ENCODE results near the gene C10orf105. TPM values are rescaled to one million over a fixed set of nuclear protein-coding genes. Genes with fewer than 3 reads are reported as not detected.

Gene C10orf105
- total RNA-seq: 0.26 and 0.33 TPM in 2 replicates

DNA sequence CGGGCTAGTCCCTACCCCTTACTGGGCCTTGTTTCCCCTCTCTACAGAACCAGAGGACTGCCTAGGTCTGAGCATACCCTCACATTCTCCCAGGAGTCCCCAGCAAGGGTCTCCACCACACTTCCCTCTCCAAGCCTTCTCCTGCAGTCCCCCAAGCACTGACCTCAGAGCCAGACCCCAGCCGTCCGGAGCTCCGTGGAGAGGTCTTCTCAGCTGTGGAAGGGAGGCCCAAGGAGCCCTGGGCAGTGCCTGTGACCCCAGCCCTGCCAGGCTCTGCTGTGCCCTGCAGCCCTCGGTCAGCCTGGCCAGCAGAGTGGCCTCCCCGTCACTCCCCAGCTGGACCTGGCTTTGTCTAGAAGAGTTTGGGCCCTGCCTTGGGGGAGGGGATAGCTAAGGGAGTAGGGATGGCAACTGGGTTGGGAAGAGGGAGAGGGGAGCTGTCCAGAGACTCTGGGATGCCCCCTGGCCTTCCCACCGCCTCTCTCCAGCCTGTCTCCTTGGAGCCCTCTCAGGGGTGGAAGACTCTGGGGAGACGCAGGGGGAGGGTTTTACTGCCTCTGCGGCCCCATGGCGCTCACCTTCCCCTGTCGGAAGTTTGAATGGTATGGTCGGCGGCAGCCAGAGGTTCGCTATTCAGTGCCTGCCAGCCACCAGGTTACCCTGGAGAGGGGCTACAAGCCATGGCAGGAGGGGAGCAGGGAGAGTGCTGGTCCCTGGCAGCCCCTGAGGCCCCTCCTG is at the start of gene C10orf105:
Gene C10orf105 (minus strand): TSS at position 315 of the 738 bp plus-strand sequence. CDS start 3,441 bp downstream, outside the sequence.
- H3K4me1 Mint-ChIP-seq: peaks cover 29% of the 10 kb centered on the region
- no peak within 1 kb of the TSS for H3K4me3 Mint-ChIP-seq
- no peak within 1 kb of the TSS for H3K27ac Mint-ChIP-seq
- no peak for DNase-seq
- no peaks in the 10 kb centered on the region for H3K27me3 Mint-ChIP-seq
- no peaks in the 10 kb centered on the region for H3K9me3 Mint-ChIP-seq
- H3K36me3 Mint-ChIP-seq (ENCODE audit: low read depth): no peaks in the 10 kb centered on the region
- intact Hi-C loops (cut with micrococcal nuclease): loop anchor here (10.0 kb wide), 1 partner anchor 1145 kb away; no protein-coding TSS in a partner anchor

DNA sequence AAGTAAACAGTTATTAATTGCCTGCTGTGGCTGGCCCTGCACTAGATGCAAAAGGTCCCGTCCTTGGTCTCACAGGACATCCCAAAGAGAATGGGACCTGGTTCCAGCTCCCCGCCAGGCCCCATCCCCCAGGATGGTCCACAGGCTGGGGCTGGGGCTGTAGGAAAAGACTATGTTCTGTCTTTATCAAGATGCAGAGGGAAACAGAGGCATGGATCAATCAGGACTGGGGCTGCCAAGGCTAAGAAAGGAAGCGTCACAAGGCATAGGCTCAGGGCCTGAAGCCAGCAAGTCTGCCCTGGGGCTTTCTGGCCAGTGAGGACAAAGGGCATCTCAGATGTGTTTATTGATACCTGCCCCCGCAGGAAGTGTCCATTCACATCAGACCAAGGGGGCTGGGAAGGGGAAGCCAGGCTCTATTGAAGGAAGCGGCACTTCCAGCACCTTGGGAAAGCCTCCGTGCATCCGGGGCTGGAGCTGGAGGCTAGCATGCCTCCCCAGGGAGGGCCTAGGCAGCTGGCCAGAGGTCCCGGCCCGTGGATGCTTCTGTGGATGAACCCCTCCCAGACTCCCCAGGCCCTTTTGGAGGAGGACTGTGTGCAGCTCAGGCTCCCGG is 48.0 kb upstream of the C10orf105 start:
- H3K4me3 Mint-ChIP-seq: peak overlapping the region; percentile 78
- H3K36me3 Mint-ChIP-seq (ENCODE audit: low read depth): peaks cover 65% of the 10 kb centered on the region
- peaks cover 75% of the 10 kb centered on the region for H3K4me1 Mint-ChIP-seq
- no peak for DNase-seq
- peak overlapping the region; percentile 91 for H3K27ac Mint-ChIP-seq
- H3K9me3 Mint-ChIP-seq: no peaks in the 10 kb centered on the region
- intact Hi-C loops (cut with micrococcal nuclease): no loop called here
- no peaks in the 10 kb centered on the region for H3K27me3 Mint-ChIP-seq

GRCh38 chr10:71766717-71767419 is 47.3 kb upstream of the C10orf105 start:
- Mint-ChIP-seq H3K27me3 (no peaks in the 10 kb centered on the region), H3K27ac (peak overlapping the region; percentile 91), H3K4me1 (peaks cover 73% of the 10 kb centered on the region), H3K36me3 (ENCODE audit: low read depth) (peaks cover 66% of the 10 kb centered on the region), H3K9me3 (no peaks in the 10 kb centered on the region), H3K4me3 (peak overlapping the region; percentile 69)
- intact Hi-C loops (cut with micrococcal nuclease): no loop called here
- DNase-seq: peak; percentile 74

DNA sequence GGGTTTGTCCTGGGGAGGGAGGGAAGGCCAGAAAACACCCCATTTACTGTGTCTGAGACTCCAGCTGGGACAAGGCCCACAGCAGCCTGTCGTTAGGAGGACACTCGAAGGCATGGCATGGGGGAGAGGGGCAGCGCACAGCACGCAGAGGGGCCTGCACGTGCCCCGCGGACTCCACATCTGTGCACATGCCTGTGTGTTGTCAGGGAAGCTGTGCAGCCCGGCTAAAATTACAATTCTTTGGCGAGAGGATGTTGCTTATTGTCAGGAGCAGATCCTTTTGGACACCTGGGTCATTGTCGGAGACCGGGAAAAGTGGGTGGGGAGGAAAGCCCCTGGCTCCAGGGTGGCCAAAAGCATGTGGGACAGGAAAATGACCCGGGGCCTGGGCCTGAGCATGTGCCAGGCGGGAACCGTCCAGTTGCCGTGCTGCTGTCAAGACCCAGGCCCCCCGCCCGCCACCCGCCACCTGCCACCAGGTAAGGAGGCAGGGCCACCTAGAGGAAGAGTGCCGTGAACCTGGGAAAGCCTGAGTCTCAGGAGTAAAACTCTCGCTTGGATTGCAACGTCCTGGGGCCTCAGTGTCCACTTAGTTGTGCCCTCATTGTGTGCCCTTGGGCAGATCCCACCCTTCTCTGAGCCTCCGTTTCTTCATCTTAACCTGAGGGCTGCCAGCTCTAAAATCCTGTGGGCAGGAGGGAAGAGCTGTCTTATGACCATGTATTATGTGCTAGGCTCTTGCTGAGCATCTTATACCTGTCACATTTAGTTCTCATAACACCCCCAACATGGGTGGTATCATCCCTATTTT is 46.5 kb upstream of the C10orf105 start:
- DNase-seq: no peak
- Mint-ChIP-seq H3K27me3 (no peaks in the 10 kb centered on the region), H3K27ac (peak overlapping the region; percentile 91), H3K4me1 (peaks cover 74% of the 10 kb centered on the region), H3K36me3 (ENCODE audit: low read depth) (peaks cover 63% of the 10 kb centered on the region), H3K4me3 (no peak overlapping the region), H3K9me3 (no peaks in the 10 kb centered on the region)
- intact Hi-C loops (cut with micrococcal nuclease): no loop called here

DNA sequence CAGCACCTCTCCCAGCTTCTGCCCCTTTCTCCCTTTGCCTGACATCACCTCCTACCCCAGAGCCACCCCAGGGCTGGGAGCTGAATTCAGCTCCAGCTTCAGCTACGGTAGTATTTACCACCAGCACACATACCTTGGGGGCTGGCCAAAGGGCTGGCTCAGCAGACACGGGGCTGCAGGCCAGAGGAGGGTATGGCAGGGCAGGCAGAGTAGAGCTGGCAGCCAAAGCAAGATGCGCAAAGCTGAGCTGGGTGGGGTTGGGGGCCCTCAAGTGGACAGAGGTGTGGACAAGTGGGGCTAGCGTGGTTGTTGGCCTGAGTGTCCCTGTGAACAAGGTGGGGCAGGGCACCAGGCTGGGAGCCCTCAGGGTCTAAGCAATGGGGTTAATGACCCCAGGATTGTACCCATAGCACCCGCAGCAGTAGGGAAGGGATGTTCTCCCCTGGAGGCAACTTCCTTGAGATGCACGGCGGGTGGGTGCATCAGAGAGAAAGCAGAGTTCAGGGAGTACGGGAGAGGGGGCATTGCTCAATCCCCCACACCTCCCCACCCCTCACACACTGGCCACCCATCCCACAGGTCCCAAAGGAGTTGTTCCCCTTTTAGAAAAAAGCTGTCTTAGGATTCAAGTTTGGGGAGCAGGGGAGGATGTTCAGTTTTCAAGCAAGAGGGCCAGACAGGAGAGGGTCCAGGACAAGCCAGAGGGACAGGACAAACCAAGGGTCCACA is 45.8 kb upstream of the C10orf105 start:
- Mint-ChIP-seq H3K36me3 (ENCODE audit: low read depth) (peaks cover 65% of the 10 kb centered on the region), H3K9me3 (no peaks in the 10 kb centered on the region), H3K27ac (peak overlapping the region; percentile 79), H3K4me3 (no peak overlapping the region), H3K4me1 (peaks cover 74% of the 10 kb centered on the region), H3K27me3 (no peaks in the 10 kb centered on the region)
- intact Hi-C loops (cut with micrococcal nuclease): no loop called here
- DNase-seq: no peak

DNA sequence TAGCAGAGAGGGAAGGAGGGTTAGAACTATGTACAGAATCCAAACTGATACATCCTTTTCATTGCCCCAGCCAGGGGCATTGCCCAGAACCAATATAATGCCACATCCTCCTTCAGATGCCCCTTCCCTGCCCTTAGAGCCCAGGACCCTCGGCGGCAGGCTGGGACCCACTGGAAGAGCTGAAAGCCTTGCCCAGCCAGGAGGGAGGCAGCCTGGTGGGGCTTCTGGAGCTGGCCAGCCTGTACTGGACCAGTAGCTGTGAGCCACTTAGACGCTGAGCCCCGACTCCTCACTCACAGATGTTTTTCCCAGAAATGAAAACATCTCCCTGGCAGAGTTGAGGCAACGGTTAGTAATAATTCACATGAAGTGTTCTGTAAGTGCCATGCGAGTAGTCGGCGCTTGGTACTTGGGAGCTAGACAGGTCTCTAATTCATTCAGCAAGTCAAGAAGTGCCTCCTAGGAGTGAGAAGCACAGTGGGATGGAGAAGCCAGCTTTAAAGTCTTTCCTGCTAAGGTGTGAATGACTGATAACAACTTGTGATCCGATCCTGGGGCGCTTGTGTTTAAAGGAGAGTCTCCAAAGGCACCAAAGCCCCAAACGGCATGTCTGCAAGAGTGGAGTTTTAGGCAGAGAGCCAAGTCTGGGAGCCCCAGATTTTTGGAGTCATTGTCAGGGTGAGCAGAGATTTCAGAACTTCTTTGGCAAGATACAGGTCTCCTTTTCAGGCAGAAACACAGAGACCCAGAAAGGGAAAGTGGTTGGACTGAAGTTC is 44.0 kb upstream of the C10orf105 start:
- H3K9me3 Mint-ChIP-seq: no peaks in the 10 kb centered on the region
- no peaks in the 10 kb centered on the region for H3K27me3 Mint-ChIP-seq
- no peak for DNase-seq
- H3K27ac Mint-ChIP-seq: peak overlapping the region; percentile 45
- peaks cover 69% of the 10 kb centered on the region for H3K4me1 Mint-ChIP-seq
- no peak overlapping the region for H3K4me3 Mint-ChIP-seq
- intact Hi-C loops (cut with micrococcal nuclease): no loop called here
- peaks cover 65% of the 10 kb centered on the region for H3K36me3 Mint-ChIP-seq (ENCODE audit: low read depth)

GRCh38 chr10:71762324-71762723 is 42.7 kb upstream of the C10orf105 start:
- no peaks in the 10 kb centered on the region for H3K27me3 Mint-ChIP-seq
- DNase-seq: no peak
- intact Hi-C loops (cut with micrococcal nuclease): no loop called here
- no peaks in the 10 kb centered on the region for H3K9me3 Mint-ChIP-seq
- H3K4me1 Mint-ChIP-seq: peaks cover 70% of the 10 kb centered on the region
- peaks cover 57% of the 10 kb centered on the region for H3K36me3 Mint-ChIP-seq (ENCODE audit: low read depth)
- peak overlapping the region; percentile 25 for H3K27ac Mint-ChIP-seq
- no peak overlapping the region for H3K4me3 Mint-ChIP-seq

- peak overlapping the region; percentile 59 for H3K27ac Mint-ChIP-seq
- no peak for DNase-seq
- H3K4me1 Mint-ChIP-seq: peaks cover 72% of the 10 kb centered on the region
- intact Hi-C loops (cut with micrococcal nuclease): no loop called here
- H3K27me3 Mint-ChIP-seq: no peaks in the 10 kb centered on the region
- H3K9me3 Mint-ChIP-seq: no peaks in the 10 kb centered on the region
- peaks cover 53% of the 10 kb centered on the region for H3K36me3 Mint-ChIP-seq (ENCODE audit: low read depth)
- no peak overlapping the region for H3K4me3 Mint-ChIP-seq
These were observed 42.0 kb upstream of the C10orf105 start for GRCh38 chr10:71761541-71762113.

DNA sequence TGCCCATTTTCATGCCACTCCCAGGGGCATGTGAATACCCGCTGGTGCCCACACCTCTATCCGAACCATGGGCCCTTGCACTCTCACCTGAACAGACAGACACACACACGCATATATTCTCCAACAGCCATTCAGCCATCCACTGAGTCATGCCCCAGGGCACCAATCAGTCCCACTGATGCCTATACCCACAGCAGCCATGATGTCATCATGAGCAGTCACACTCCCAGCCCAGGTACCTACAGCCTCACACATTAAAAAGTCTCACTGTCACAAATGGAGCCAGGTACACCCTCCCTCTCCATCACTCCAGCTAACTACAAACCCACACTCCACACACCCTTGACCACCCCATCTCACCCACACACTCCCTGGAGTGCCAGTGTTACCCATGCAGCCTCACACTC is 41.5 kb upstream of the C10orf105 start:
- H3K36me3 Mint-ChIP-seq (ENCODE audit: low read depth): peaks cover 55% of the 10 kb centered on the region
- peaks cover 73% of the 10 kb centered on the region for H3K4me1 Mint-ChIP-seq
- no peaks in the 10 kb centered on the region for H3K9me3 Mint-ChIP-seq
- H3K27me3 Mint-ChIP-seq: no peaks in the 10 kb centered on the region
- peak overlapping the region; percentile 7 for H3K4me3 Mint-ChIP-seq
- peak; percentile 58 for DNase-seq
- H3K27ac Mint-ChIP-seq: peak overlapping the region; percentile 59
- intact Hi-C loops (cut with micrococcal nuclease): no loop called here

- Mint-ChIP-seq H3K27ac (peak overlapping the region; percentile 92), H3K27me3 (no peaks in the 10 kb centered on the region), H3K4me1 (peaks cover 70% of the 10 kb centered on the region), H3K36me3 (ENCODE audit: low read depth) (peaks cover 63% of the 10 kb centered on the region), H3K4me3 (peak overlapping the region; percentile 74), H3K9me3 (no peaks in the 10 kb centered on the region)
- intact Hi-C loops (cut with micrococcal nuclease): loop anchor here (1.0 to 2.0 kb wide), 2 partner anchors 17 to 31 kb away; no protein-coding TSS in a partner anchor
- DNase-seq: peak; percentile 71
These were observed 37.9 kb upstream of the C10orf105 start for GRCh38 chr10:71757399-71757922.

- intact Hi-C loops (cut with micrococcal nuclease): loop anchor here (1.0 to 2.0 kb wide), 4 partner anchors 8 to 30 kb away; no protein-coding TSS in a partner anchor
- Mint-ChIP-seq H3K9me3 (no peaks in the 10 kb centered on the region), H3K27me3 (no peaks in the 10 kb centered on the region), H3K4me3 (peak overlapping the region; percentile 74), H3K4me1 (peaks cover 74% of the 10 kb centered on the region), H3K36me3 (ENCODE audit: low read depth) (peaks cover 67% of the 10 kb centered on the region), H3K27ac (peak overlapping the region; percentile 92)
- peak; percentile 82 for DNase-seq
These were observed 37.0 kb upstream of the C10orf105 start for GRCh38 chr10:71756311-71757191.

Measured in activated CD4-positive, alpha-beta T cell treated with anti-CD3 and anti-CD28 coated beads, Interleukin-2, amount 10 ng/mL, durations not matched to agents 24 days and 14 days (primary cell).